ENCODE measurements around the gene ATP1B1. TPM values are rescaled to one million over a fixed set of nuclear protein-coding genes. Genes with fewer than 3 reads are reported as not detected.

ATP1B1 gene
- total and polyA plus RNA-seq, 11 donors, result 165 to 640 (median 339) TPM

DNA sequence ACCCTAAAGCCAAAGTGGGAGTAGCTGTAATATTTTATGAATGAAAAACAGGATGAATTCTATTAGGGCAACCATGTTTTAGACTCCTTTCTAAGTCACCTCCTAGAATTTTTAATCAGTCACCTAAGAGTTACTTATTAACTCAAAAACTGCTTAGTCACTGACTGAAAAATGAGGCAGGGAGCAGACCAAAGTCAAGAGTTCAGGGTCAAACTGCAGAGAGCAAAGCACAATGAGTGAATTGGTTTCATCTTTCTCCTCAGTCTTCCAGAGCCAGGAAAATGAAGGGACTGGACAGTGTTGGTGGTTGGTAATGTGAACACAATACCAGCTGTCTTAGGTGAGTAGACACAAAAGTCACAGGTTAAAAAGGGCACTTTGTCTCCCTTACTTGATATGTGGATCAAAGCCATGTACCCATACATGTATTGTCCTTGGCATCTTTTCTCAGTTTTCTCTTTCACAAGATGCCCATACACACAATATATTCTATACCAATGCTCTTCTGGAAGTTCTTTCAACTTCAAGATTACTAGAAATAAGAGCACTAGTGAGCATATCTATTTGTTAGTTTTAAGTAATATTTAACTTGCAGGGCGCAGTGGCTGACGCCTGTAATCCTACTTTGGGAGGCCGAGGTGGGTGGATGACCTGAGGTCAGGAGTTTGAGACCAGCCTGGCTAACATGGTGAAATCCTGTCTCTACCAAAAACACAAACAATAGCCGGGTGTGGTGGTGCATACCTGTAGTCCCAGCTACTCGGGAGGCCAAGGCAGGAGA is 42.2 kb downstream of the ATP1B1 start:
- H3K4me3 ChIP-seq, result no peak overlapping the region
- no peak for ATAC-seq
- WGBS, 4 donors, result 75 to 98% (median 88%) methylated on average over 5 of the region's 5 CpGs

DNA sequence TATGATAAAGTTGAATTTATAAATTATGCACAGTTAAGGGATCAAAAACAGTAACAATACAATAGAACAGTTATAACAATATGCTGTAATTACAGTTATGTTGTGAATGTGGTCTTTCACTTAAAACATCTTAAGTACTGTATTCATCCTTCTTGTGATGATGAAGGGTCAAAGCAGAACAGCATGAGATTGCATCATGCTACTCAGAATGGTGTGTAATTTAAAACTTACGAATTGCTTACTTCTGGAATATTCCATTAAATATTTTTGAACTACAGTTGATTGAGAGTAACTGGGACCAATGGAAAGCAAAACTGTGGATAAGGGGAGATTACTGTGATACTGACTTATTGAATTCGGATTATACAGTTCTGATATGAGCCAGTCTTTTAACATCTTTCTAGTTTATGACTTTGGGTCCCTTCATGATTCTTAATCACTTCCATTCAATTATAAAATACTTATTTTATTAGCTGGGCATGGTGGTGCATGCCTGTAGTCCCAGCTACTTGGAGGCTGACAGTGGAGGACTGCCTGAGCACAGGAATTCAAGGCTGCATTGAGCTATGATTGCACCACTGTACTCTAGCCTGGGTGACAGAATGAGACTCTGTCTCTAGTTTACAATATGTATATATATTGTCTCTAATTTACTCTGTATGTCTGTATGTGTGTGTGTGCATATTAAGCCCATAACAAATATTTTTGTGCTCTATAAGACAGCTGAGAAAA is 43.2 kb downstream of the ATP1B1 start:
- WGBS, 4 donors, result 94 to 98% (median 96%) methylated on average over 2 of the region's 2 CpGs
- H3K4me3 ChIP-seq, result no peak overlapping the region
- no peaks in the 10 kb centered on the region for H3K27me3 ChIP-seq
- no peaks in the 10 kb centered on the region for H3K36me3 ChIP-seq
- TF ChIP-seq, protein P1, sequence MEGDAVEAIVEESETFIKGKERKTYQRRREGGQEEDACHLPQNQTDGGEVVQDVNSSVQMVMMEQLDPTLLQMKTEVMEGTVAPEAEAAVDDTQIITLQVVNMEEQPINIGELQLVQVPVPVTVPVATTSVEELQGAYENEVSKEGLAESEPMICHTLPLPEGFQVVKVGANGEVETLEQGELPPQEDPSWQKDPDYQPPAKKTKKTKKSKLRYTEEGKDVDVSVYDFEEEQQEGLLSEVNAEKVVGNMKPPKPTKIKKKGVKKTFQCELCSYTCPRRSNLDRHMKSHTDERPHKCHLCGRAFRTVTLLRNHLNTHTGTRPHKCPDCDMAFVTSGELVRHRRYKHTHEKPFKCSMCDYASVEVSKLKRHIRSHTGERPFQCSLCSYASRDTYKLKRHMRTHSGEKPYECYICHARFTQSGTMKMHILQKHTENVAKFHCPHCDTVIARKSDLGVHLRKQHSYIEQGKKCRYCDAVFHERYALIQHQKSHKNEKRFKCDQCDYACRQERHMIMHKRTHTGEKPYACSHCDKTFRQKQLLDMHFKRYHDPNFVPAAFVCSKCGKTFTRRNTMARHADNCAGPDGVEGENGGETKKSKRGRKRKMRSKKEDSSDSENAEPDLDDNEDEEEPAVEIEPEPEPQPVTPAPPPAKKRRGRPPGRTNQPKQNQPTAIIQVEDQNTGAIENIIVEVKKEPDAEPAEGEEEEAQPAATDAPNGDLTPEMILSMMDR (IDR thresholded peaks at IDR 0.05), result no peak
- TF ChIP-seq POLR2A (IDR thresholded peaks at IDR 0.05), result no peak
- no peak overlapping the region for H3K27ac ChIP-seq
- ATAC-seq (no peak), DNase-seq (no peak)
- intact Hi-C loops (cut with DNase I), result no loop called here
- no peaks in the 10 kb centered on the region for H3K4me1 ChIP-seq
- H3K9me3 ChIP-seq, result no peaks in the 10 kb centered on the region

More for the DNA sequence above, 42.2 kb downstream of the ATP1B1 start:
- Histone ChIP-seq H3K4me1 (no peaks in the 10 kb centered on the region), H3K36me3 (no peaks in the 10 kb centered on the region), H3K27me3 (no peaks in the 10 kb centered on the region), H3K27ac (no peak overlapping the region), H3K9me3 (no peaks in the 10 kb centered on the region)
- intact Hi-C loops (cut with DNase I), result no loop called here
- TF ChIP-seq POLR2A (IDR thresholded peaks at IDR 0.05), result no peak
- TF ChIP-seq, protein P1 (IDR thresholded peaks at IDR 0.05), result no peak
- DNase-seq, result no peak

DNA sequence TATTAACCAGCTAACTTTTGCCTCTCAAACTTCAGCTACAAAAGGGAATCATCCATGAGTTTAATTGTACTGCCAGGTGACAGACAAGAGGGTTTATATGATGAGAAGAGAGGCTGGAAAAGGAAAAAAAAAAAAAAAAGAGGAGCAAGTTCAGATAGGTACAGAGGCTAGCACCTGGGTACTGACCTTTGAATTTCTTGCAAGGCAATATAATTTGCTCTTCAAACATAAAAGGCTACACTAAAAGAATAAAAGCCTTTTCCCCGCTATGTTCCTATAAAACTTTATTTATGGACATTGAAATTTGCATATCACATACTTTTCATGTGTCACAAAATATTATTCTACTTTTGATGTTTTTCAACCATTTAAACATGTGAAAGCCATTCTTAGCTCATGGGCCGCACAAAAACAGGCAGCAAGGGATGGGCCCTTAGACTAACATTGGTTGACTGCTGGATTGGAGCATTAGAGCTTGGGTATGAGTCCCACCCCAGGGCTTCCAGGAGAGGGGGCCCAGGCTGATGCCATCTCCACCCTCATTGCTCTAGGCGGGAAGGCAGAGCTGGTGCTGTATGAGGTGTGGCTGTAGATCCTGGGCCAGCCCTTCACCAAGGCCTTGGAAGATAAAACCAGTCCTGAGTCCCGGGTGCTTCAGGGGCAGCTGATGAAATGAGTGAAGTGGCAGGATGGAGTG is 44.3 kb downstream of the ATP1B1 start:
- peak in 1 of 4 donors; percentile 9 for ATAC-seq
- 48 to 98% (median 82%) methylated on average over 4 of the region's 4 CpGs for WGBS, 4 donors
- Histone ChIP-seq H3K27ac (no peak overlapping the region), H3K36me3 (no peaks in the 10 kb centered on the region), H3K27me3 (no peaks in the 10 kb centered on the region), H3K4me1 (no peaks in the 10 kb centered on the region), H3K9me3 (no peaks in the 10 kb centered on the region), H3K4me3 (no peak overlapping the region)
- TF ChIP-seq, protein P1 (IDR thresholded peaks at IDR 0.05), result no peak
- TF ChIP-seq POLR2A (IDR thresholded peaks at IDR 0.05), result no peak
- no peak for DNase-seq
- intact Hi-C loops (cut with DNase I), result no loop called here

DNA sequence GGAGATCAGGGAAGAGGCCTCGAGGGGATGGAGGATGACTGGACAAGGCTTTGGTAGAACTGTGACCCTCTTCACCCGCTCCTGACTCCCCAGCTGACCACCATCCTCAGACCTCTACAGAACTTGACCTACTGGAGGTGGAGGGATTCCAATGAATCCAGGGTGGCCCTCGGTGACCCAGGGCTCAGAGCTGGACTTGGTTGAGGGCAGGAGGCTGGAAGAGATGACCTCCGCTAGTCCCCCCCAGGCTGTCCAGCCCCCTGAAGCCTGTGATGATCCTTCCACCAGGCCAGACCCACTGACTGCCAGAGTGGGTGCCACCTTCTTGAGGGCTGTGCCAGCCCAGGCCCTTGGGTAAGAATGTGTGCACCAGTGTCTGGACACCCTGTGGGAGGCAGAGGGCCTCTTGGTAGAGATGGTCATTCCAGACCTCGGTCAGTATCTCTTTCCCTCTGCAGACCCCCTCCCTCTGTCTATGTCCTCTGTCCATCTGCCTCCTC is 44.9 kb downstream of the ATP1B1 start:
- TF ChIP-seq POLR2A (IDR thresholded peaks at IDR 0.05), result no peak
- TF ChIP-seq, protein P1 (IDR thresholded peaks at IDR 0.05), result no peak
- Histone ChIP-seq H3K4me1 (no peaks in the 10 kb centered on the region), H3K4me3 (no peak overlapping the region), H3K9me3 (no peaks in the 10 kb centered on the region), H3K27me3 (no peaks in the 10 kb centered on the region), H3K36me3 (no peaks in the 10 kb centered on the region), H3K27ac (no peak overlapping the region)
- no peak for ATAC-seq
- intact Hi-C loops (cut with DNase I), result no loop called here
- DNase-seq, result no peak
- 89 to 96% (median 91%) methylated on average over 5 of the region's 5 CpGs for WGBS, 4 donors

Data from heart left ventricle (tissue), 16 donors.